Astrocyte (in vitro differentiated cells and primary cell): ENCODE measurements around the gene UBE2QL1.

Source experiments
- EZH2 ChIP-seq: IDR thresholded peaks from 2 replicates; pipeline ENCODE4 v1.6.1; 2012; ENCODE audit warnings: mild to moderate bottlenecking, low read length, inconsistent platforms; ENCODE audit not compliant: insufficient read depth
- TF ChIP-seq, protein P1 (sequence below): IDR thresholded peaks from 2 replicates; pipeline ENCODE4 v1.5.1; 2011; ENCODE audit warnings: low read depth, mild to moderate bottlenecking, inconsistent platforms, low read length, moderate library complexity; ENCODE audit not compliant: insufficient read depth

DNA sequence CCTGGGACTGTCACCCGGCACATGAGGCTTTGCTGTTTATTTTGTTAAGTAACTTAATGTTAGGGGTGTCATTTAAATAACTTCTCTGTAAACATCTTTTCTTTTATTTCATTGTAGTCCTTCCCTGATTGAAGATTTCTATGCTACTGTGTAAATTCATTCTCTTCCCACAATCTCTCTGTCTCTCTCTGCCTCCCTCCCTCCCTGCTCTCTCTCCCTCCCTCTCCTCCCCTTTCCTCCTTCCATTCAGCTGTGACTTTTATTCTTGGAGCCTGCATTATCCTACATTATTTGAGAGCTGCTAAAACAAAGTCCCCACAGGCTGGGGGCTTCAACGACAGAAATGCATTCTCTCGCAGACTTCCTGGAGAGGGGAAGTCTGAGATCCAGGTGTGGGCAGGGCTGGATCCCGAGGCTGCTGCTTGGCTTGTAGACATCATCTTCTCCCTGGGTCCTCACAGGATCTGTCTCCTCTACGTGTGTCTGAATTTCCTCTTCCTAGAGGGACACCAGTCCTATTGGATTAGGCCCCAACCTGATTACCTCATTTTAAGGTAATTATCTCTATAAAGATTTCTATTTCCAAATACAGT is 18.4 kb downstream of the UBE2QL1 start:
- TF ChIP-seq, protein P1, sequence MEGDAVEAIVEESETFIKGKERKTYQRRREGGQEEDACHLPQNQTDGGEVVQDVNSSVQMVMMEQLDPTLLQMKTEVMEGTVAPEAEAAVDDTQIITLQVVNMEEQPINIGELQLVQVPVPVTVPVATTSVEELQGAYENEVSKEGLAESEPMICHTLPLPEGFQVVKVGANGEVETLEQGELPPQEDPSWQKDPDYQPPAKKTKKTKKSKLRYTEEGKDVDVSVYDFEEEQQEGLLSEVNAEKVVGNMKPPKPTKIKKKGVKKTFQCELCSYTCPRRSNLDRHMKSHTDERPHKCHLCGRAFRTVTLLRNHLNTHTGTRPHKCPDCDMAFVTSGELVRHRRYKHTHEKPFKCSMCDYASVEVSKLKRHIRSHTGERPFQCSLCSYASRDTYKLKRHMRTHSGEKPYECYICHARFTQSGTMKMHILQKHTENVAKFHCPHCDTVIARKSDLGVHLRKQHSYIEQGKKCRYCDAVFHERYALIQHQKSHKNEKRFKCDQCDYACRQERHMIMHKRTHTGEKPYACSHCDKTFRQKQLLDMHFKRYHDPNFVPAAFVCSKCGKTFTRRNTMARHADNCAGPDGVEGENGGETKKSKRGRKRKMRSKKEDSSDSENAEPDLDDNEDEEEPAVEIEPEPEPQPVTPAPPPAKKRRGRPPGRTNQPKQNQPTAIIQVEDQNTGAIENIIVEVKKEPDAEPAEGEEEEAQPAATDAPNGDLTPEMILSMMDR = no peak
- TF ChIP-seq EZH2 = no peak
